ENCODE data around the gene SLC37A3. TPM values are rescaled to one million over a fixed set of nuclear protein-coding genes. Genes with fewer than 3 reads are reported as not detected.

Gene SLC37A3, protein sequence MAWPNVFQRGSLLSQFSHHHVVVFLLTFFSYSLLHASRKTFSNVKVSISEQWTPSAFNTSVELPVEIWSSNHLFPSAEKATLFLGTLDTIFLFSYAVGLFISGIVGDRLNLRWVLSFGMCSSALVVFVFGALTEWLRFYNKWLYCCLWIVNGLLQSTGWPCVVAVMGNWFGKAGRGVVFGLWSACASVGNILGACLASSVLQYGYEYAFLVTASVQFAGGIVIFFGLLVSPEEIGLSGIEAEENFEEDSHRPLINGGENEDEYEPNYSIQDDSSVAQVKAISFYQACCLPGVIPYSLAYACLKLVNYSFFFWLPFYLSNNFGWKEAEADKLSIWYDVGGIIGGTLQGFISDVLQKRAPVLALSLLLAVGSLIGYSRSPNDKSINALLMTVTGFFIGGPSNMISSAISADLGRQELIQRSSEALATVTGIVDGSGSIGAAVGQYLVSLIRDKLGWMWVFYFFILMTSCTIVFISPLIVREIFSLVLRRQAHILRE
- total RNA-seq = 23.6 and 25.0 TPM in 2 replicates

DNA sequence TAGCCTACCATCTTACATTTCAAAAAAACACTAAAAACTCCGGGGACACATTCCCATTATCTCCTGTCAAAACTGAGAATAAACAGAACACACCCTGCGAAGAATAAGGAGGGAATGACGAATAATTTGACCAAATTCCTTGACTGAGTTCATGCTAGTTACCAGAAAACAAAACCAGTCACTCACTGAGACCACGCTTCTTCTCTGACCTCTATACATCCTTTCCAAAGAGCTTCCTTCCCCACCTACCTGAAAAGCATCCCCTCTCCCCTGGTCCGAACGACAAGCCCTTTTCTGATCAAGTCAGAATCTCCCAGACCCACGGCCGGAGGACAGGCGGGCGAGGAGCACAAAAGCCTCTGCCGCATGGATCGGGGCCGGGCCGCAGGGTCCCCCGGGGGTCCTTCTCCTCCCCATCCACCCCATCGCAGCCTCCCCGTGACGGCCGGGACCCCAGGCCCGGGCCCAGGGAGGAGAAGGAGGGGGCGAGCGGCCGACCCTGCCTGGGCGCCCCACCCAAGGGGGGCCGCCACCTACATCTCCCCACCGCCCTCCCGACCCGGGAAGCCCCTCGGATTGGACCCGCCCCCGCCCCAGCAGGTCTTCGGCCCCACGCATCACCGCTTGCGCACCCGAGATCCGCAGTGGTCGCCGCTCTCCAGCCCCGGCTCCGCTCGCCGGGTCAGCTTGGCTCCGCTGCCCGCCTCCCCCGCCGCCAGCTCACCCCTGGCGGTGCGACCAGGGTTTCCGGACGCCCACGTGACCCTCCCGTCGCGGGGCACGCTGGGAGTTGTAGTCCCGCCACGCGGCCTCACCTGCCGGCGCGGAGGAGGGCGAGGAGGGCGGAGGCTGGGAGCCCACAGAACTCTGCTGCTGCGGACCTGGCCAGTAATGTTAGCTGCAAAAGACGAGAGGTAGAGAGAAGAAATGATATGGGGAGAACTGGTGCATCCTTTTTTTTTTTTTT is at the start of gene SLC37A3:
Gene SLC37A3 (minus strand): TSS at position 747 of the 967 bp plus-strand sequence. CDS start 16,004 bp downstream, outside the sequence.

DNA sequence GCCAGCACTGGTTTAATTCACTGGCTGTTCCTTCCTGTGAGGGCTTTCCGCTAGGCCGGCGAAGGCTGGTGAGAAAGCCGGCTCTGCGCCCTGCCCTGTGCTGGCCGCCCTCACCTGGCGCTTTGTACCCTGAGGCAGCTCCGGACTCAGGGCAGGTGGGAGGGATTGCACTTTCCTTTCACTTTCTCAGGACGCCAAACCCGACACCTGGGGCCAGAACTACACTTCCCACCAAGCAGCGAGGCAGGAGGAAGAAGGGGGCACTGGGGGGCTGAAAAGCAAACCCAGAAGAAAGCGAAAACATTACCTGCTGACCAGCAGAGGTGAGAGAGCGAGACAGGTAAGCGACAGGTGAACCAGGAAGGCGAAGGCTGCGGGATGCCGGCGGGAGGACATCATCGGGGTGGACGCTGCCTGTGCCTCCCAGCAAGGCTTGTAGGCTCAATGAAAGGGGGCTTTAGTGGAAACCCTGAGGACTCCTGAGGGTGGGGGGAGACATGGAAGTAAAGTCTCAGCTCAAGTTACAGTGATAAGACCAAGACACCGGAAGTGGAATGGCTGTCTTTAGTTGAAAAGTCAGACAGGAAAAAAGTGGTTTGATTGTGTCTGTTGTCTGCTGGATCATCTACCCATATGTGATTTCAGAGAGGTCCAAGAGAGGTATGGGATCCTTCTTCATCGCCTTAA is 5.7 kb upstream of the SLC37A3 start, which contains the start of gene RAB19:
Gene RAB19 (plus strand): TSS at position 181 of the 687 bp plus-strand sequence. CDS start 3,589 bp downstream, outside the sequence.

Other genes starting within 250 kb of the SLC37A3 start
- gene KDM7A, start 221.5 kb downstream of the SLC37A3 start, total RNA-seq = 5.5 and 7.3 TPM in 2 replicates
- 0.28 TPM in 1 of 2 replicates, not detected in the other for gene RAB19, start 5.5 kb upstream of the SLC37A3 start, total RNA-seq
- gene MKRN1, start 81.0 kb upstream of the SLC37A3 start, total RNA-seq = 40.6 and 45.7 TPM in 2 replicates
- 0.42 TPM in 1 of 2 replicates, not detected in the other for gene DENND2A, start 242.3 kb upstream of the SLC37A3 start, total RNA-seq

Measured in airway epithelial cell (primary cell).